ENCODE measurements around the gene PCED1B.

The PCED1B gene

DNA sequence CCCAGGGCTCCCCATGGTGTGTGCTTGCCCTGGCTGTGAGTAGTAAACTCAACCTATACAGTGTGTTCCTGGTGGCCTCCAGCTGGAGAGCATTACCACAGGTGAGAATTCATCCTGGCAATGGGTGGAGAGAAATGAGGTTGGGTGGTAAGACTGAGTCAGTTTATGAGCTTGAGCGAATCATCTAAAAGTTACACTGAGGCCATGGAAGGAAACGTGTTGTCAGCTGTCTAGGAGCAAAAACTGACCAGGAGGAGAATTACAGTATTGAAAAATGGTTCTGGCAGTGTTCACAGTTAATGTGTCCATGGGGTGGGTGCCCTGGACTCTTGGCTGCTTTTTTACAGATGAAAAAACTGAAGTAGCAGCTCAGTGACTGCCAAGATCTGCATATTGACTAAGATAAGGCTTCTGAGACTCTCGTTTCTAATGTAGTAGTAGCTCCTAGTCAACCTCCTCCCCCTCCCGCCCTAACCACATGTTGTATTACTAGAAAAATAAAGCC lies 202.3 kb downstream of the PCED1B start:
- no peak for DNase-seq

GRCh38 chr12:47282206-47282605 lies 202.8 kb downstream of the PCED1B start:
- DNase-seq = no peak
